MM.1S (cell line): Measurements from ENCODE around the gene CCDC182.

Experiments used
- EZH2 ChIP-seq: fragments of 300-600 bp; sonication (generic); optimal IDR thresholded peaks from 2 replicates; pipeline ENCODE3; 2017; ENCODE audit warnings: low read depth, mild to moderate bottlenecking, antibody characterized with exemption, low read length, mixed read lengths
- EZH2phosphoT487 ChIP-seq: fragments of 300-600 bp; sonication (generic); IDR thresholded peaks from 2 replicates; pipeline ENCODE4 v1.6.1; 2018; ENCODE audit warnings: antibody characterized with exemption, low read length
- TF ChIP-seq, protein P1 (sequence below): fragments of 300-600 bp; sonication (generic); IDR thresholded peaks from 2 replicates; pipeline ENCODE4 v1.5.1; 2016; ENCODE audit warnings: antibody characterized with exemption, low read length, mixed read lengths

DNA sequence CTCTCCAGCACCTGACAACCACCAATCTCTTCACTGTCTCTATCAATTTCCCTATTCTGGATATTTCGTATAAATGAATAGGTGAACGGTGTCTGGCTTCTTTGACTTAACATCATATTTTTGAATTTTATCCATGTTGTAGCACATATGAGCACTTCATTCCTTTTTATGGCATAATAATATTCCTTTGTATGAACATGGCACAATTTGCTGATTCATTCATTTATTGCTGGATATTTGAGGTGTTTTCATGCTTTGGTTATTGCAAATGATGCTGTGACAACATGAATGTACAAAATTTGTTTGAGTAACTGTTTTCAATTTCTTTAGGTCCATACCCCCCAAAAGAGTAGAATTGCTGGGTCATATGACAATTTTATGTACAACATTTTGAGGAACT is 12.0 kb downstream of the CCDC182 start:
- TF ChIP-seq EZH2 (no peak), EZH2phosphoT487 (no peak)
- TF ChIP-seq, protein P1, sequence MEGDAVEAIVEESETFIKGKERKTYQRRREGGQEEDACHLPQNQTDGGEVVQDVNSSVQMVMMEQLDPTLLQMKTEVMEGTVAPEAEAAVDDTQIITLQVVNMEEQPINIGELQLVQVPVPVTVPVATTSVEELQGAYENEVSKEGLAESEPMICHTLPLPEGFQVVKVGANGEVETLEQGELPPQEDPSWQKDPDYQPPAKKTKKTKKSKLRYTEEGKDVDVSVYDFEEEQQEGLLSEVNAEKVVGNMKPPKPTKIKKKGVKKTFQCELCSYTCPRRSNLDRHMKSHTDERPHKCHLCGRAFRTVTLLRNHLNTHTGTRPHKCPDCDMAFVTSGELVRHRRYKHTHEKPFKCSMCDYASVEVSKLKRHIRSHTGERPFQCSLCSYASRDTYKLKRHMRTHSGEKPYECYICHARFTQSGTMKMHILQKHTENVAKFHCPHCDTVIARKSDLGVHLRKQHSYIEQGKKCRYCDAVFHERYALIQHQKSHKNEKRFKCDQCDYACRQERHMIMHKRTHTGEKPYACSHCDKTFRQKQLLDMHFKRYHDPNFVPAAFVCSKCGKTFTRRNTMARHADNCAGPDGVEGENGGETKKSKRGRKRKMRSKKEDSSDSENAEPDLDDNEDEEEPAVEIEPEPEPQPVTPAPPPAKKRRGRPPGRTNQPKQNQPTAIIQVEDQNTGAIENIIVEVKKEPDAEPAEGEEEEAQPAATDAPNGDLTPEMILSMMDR: no peak
